HepG2 (cell line): ENCODE data around the gene EPDR1. TPM values are rescaled to one million over a fixed set of nuclear protein-coding genes. Genes with fewer than 3 reads are reported as not detected.

ENCODE experiments used
- ATAC-seq: fragments of 200-7000 bp; cut with Tn5 transposase; 3 replicates; pipeline ENCODE4 v1.9.1; 2020; ENCODE audit warnings: mild to moderate bottlenecking, moderate library complexity
- BruUV-seq: library from RNA; stranded (reverse); fragments of 400-500 nt; replicated peaks from 2 replicates; lab custom pipeline; 2021; lab: Mats Ljungman, UMichigan
- CTCF ChIA-PET: fragments of 300-600 bp; formaldehyde crosslinking; extraction: SDS; loops from one replicate; lab custom pipeline; 2021; ENCODE audit warnings: low total read pairs, inconsistent platforms, low intra/inter-chr PET ratio; lab: Yijun Ruan, JAX
- POLR2A ChIA-PET: fragments of 350-600 bp; sonication (Branson Sonifier 250); formaldehyde crosslinking; loops from one replicate; lab custom pipeline; 2020; ENCODE audit warnings: antibody characterized with exemption, inconsistent platforms; lab: Yijun Ruan, JAX
- DNase-seq: peaks from one replicate; pipeline ENCODE4 v3.0.0-alpha.2; 2015; ENCODE audit warnings: low spot score
- FAIRE-seq: peaks from 3 replicates; lab custom pipeline; 2011; peaks lifted over from hg19 to GRCh38; lab: Jason Lieb, UNC
- H2AFZ ChIP-seq: one replicate; pipeline ENCODE4 v1.6.1; 2011; ENCODE audit warnings: low read length, inconsistent platforms
- H3K27ac ChIP-seq: fragments of 300-600 bp; 3 replicates; pipeline ENCODE4 v1.8.0; 2011; ENCODE audit warnings: mixed run types, mild to moderate bottlenecking, mixed read lengths, low read length, inconsistent platforms; ENCODE audit not compliant: insufficient read depth; ENCODE audit errors: extremely low read length
- H3K27me3 ChIP-seq, 2 experiments: fragments of 200-600 bp in 1 of 2; 2 replicates in 1 of 2; 3 replicates in 1 of 2; pipeline versions ENCODE4 v1.6.0 to v1.8.0; 2011; ENCODE audit warnings: low read length in 2 of 2, mild to moderate bottlenecking in 2 of 2, moderate library complexity in 2 of 2, inconsistent platforms in 1 of 2; ENCODE audit not compliant: insufficient read depth in 2 of 2, control insufficient read depth in 1 of 2
- H3K36me3 ChIP-seq, 2 experiments: fragments of 200-600 bp in 1 of 2; replicated peaks in 1 of 2; 2 replicates in 1 of 2; 3 replicates in 1 of 2; pipeline versions ENCODE4 v1.5.1 to v1.8.0; 2011; ENCODE audit warnings: low read length in 2 of 2, inconsistent platforms in 1 of 2; ENCODE audit not compliant: insufficient read depth in 2 of 2, control insufficient read depth in 1 of 2
- H3K4me1 ChIP-seq: 2 replicates; pipeline ENCODE4 v1.5.1; 2012; ENCODE audit warnings: low read length, inconsistent platforms; ENCODE audit not compliant: insufficient read depth
- H3K4me2 ChIP-seq: 2 replicates; pipeline ENCODE4 v1.6.0; 2011; ENCODE audit warnings: low read depth, low read length, inconsistent platforms
- H3K4me3 ChIP-seq, 3 experiments: fragments of 200-600 bp in 1 of 3; sonication (generic), shearing (Covaris generic) in 1 of 3; replicated peaks in 1 of 3; 2 replicates each; pipeline ENCODE4 v1.5.1; 2011 to 2016; ENCODE audit warnings: low read length in 3 of 3, inconsistent platforms in 2 of 3, low read depth in 2 of 3, mild to moderate bottlenecking in 2 of 3, control low read depth in 1 of 3, mixed read lengths in 1 of 3; ENCODE audit not compliant: insufficient read depth in 1 of 3
- H3K79me2 ChIP-seq: one replicate; pipeline ENCODE4 v1.6.1; 2011; ENCODE audit warnings: low read length, inconsistent platforms; ENCODE audit not compliant: insufficient read depth
- H3K9ac ChIP-seq: 2 replicates; pipeline ENCODE4 v1.6.0; 2011; ENCODE audit warnings: mild to moderate bottlenecking, low read depth, low read length, inconsistent platforms; ENCODE audit not compliant: insufficient read depth
- H3K9me3 ChIP-seq: 2 replicates; pipeline ENCODE4 v1.5.1; 2012; ENCODE audit warnings: mild to moderate bottlenecking, low read length
- H4K20me1 ChIP-seq: 2 replicates; pipeline ENCODE4 v1.6.0; 2011; ENCODE audit warnings: inconsistent platforms, mild to moderate bottlenecking, low read length, moderate library complexity; ENCODE audit not compliant: insufficient read depth
- ATF3 ChIP-seq: sonication (generic); formaldehyde crosslinking; IDR thresholded peaks from 2 replicates; pipeline ENCODE4 v1.4.0; 2020; ENCODE audit warnings: missing genetic modification reagents
- ATF7 ChIP-seq, 2 experiments: fragments of 450-650 bp in 1 of 2; sonication (generic) in 1 of 2; formaldehyde crosslinking in 1 of 2; IDR thresholded peaks; 2 replicates each; pipeline versions ENCODE4 v1.4.0 to v1.6.1; 2016 to 2020; ENCODE audit warnings: antibody characterized with exemption in 1 of 2, mild to moderate bottlenecking in 1 of 2, missing genetic modification reagents in 1 of 2
- BRD4 ChIP-seq: sonication (generic); formaldehyde crosslinking; IDR thresholded peaks from 2 replicates; pipeline ENCODE4 v1.4.0; 2020; ENCODE audit warnings: missing genetic modification reagents
- HMGXB4 ChIP-seq, 2 experiments: sonication (generic) in 1 of 2; formaldehyde crosslinking in 1 of 2; IDR thresholded peaks; 2 replicates each; pipeline versions ENCODE4 v1.4.0 to v1.6.1; 2018 to 2020; ENCODE audit warnings: missing genetic modification reagents in 2 of 2, borderline replicate concordance in 1 of 2, low read depth in 1 of 2, mild to moderate bottlenecking in 1 of 2, missing biosample characterization in 1 of 2
- MAFF ChIP-seq: IDR thresholded peaks from 2 replicates; pipeline ENCODE4 v1.6.1; 2011; ENCODE audit warnings: low read depth, low read length, improper control_type of control experiment
- NR3C1 ChIP-seq: sonication (generic); formaldehyde crosslinking; IDR thresholded peaks from 2 replicates; pipeline ENCODE4 v1.4.0; 2020; ENCODE audit warnings: missing genetic modification reagents
- SOX6 ChIP-seq, 2 experiments: fragments of 450-650 bp in 1 of 2; sonication (generic) in 1 of 2; formaldehyde crosslinking in 1 of 2; IDR thresholded peaks; 2 replicates each; pipeline versions ENCODE4 v1.4.0 to v1.6.1; 2017 to 2020; ENCODE audit warnings: antibody characterized with exemption in 1 of 2, mild to moderate bottlenecking in 1 of 2, missing genetic modification reagents in 1 of 2
- ZNF570 ChIP-seq: sonication (generic); formaldehyde crosslinking; IDR thresholded peaks from 2 replicates; pipeline ENCODE4 v1.4.0; 2020; ENCODE audit warnings: mild to moderate bottlenecking, missing genetic modification reagents, borderline replicate concordance
- ZNF577 ChIP-seq: sonication (generic); formaldehyde crosslinking; IDR thresholded peaks from 2 replicates; pipeline ENCODE4 v1.4.0; 2020; ENCODE audit warnings: mild to moderate bottlenecking, low read depth, missing genetic modification reagents, borderline replicate concordance
- ZNF768 ChIP-seq: sonication (generic); formaldehyde crosslinking; IDR thresholded peaks from 2 replicates; pipeline ENCODE4 v1.4.0; 2020; ENCODE audit warnings: missing genetic modification reagents
- WGBS: methylation state at CpG from one replicate; pipeline ENCODE4 v1.1.6; 2017; ENCODE audit warnings: low lambda C conversion rate; 5-methylcytosine and 5-hydroxymethylcytosine counted together
- in situ Hi-C: cut with HindIII; loops from 2 replicates; pipeline ENCODE4 v1.10.0; 2017; ENCODE audit warnings: low pct_unique_long_range_greater_than_20kb; ENCODE audit not compliant: extremely low pct_ligation_motif_present
- intact Hi-C: fragments of 100-400 bp; cut with micrococcal nuclease; formaldehyde crosslinking; loops from one replicate; pipeline ENCODE4 v1.10.0; 2022; ENCODE audit not compliant: unreplicated experiment
- polyA plus RNA-seq, 8 experiments: library from polyadenylated mRNA; depleted of rRNA in 3 of 8; stranded (reverse) in 7 of 8; unstranded in 1 of 8; fragments of >200 nt; fragmentation: Illumina TruSeq in 4 of 8; extraction: Trizol in 4 of 8; gene quantifications; 2 replicates each; pipeline versions ENCODE4 v1.2.1 to v1.2.3, GENCODE V29; 2011 to 2016; ENCODE audit warnings: low read depth in 4 of 8, missing spikeins in 1 of 8, mixed read lengths in 1 of 8; ENCODE audit not compliant: insufficient read depth in 1 of 8
- total RNA-seq, 5 experiments: library from RNA; depleted of rRNA; stranded (reverse); fragments of >200 nt; fragmentation: Illumina TruSeq; extraction: Trizol; gene quantifications; 2 replicates each; pipeline ENCODE4 v1.2.3, GENCODE V29; 2016; ENCODE audit warnings: low read depth in 1 of 5
- TF ChIP-seq, protein P1 (sequence below): sonication (generic); formaldehyde crosslinking; IDR thresholded peaks from 2 replicates; pipeline ENCODE4 v1.5.0; 2020; ENCODE audit warnings: missing genetic modification reagents, mild to moderate bottlenecking, borderline replicate concordance

The EPDR1 gene
- total and polyA plus RNA-seq, 2 of the 13 experiments (the other 11 are each of a cell fraction or from before 2014, with no cell fraction given) = 38.3 to 50.2 TPM

DNA sequence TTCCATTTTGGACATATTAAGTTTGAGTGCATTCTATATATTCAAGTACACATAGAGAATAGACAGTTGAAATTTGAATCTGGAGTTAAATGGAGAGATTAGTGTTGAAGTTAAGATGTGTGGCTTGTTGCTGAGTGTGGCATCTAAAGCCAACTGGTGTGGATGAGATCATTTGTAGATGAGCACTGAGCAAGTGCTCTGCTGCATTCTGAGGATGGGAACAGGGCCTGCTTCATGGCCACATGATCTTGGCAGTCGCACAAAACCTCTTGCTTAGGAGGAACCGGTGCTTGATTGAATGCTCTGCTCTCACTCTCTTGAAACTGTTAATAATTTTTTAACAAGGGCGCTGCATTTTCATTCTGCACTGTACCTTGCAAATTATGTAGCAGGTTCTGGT, 62.0 kb downstream of the EPDR1 start (continued):
- TF ChIP-seq ZNF577 (CRISPR knock-in tag) (no peak), NR3C1 (CRISPR knock-in tag) (no peak), MAFF (no peak), BRD4 (CRISPR knock-in tag) (no peak), ZNF570 (CRISPR knock-in tag) (no peak), HMGXB4 (CRISPR knock-in tag; IDR thresholded peaks at IDR 0.05; ENCODE audit: borderline replicate concordance in 1 of 2, low read depth in 1 of 2) (no peak), ATF3 (CRISPR knock-in tag) (no peak), ZNF768 (CRISPR knock-in tag) (no peak)
- TF ChIP-seq, protein P1, sequence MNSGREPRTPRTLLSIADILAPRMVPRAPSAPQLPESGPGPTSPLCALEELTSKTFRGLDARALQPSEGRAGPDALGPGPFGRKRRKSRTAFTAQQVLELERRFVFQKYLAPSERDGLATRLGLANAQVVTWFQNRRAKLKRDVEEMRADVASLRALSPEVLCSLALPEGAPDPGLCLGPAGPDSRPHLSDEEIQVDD (CRISPR knock-in tag) = no peak

DNA sequence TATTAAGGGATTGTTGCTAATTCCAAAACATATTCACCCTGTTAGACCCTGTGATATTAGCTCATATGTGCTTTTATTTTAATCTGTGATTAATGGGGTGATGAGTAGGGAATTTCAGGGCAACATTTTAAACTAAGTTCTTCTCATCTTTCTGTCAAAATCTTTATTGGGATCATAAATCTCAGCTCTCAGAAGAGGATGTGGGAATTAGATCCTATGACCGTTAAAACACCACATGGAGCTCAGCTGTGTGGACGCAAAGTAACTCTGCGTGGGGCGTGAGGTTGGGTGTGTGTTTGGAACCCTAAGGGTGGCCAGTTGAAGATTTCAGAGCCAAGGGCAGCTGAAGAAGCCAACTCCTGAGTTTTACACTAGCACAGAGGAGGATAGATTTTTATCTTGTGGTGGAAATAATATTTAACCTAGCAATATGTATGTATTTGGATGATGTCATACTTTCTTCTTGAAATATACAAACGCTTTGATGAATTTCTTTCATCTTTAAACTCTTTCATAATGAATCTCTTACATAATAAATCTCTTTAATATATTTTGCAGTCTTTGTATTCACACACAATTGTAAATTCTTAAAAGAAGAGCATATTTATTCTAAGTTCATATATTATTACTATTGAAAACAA, 64.4 kb downstream of the EPDR1 start:
- H2AFZ ChIP-seq = no peak overlapping the region
- TF ChIP-seq SOX6 (IDR thresholded peaks at IDR 0.05) (no peak), SOX6 (CRISPR knock-in tag; IDR thresholded peaks at IDR 0.05) (no peak), ATF7 (IDR thresholded peaks at IDR 0.05) (peak; percentile 89), ATF7 (CRISPR knock-in tag; IDR thresholded peaks at IDR 0.05) (no peak)
- H4K20me1 ChIP-seq = no peaks in the 10 kb centered on the region
- WGBS = 57% methylated on average over 5 of the region's 5 CpGs
- H3K27me3 ChIP-seq = peaks cover 0 to 2% of the 10 kb centered on the region in 2 experiments; a peak in 1 of 5 replicates
- ChIA-PET POLR2A (no interaction called here), CTCF (no interaction called here)
- DNase-seq (no peak), FAIRE-seq (no peak), ATAC-seq (no peak)
- H3K36me3 ChIP-seq = no peaks in the 10 kb centered on the region
- in situ Hi-C loops (no loop called here), intact Hi-C loops (no loop called here)
- H3K9me3 ChIP-seq = no peaks in the 10 kb centered on the region
- H3K9ac ChIP-seq = no peak overlapping the region
- no peak overlapping the region for H3K4me2 ChIP-seq
- H3K4me1 ChIP-seq = no peaks in the 10 kb centered on the region
- H3K79me2 ChIP-seq = no peaks in the 10 kb centered on the region
- BruUV-seq = no TSS peak
- H3K4me3 ChIP-seq = no peak overlapping the region
- no peak overlapping the region for H3K27ac ChIP-seq
